Measurements from ENCODE around the gene PRR27. TPM values are rescaled to one million over a fixed set of nuclear protein-coding genes. Genes with fewer than 3 reads are reported as not detected.

PRR27 gene
- total and polyA plus RNA-seq, 4 donors, result not detected

DNA sequence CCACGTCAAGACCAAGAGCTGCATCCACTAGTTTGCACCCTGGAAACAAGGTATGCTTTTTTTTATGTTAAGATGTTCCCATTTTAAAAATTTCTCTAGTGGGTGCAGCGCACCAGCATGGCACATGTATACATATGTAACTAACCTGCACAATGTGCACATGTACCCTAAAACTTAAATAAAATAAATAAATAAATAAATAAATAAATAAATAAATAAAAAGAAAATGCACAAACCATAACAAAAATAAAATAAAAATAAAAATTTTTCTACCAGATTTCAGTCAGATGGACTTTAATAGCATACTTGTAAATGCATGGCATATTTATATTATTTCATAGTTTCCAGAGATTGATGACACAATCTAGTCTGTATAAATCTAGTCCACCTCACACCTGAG lies 1.9 kb upstream of the PRR27 start:
- no peak for ATAC-seq (ENCODE audit: insufficient read depth, low FRiP score)
- DNase-seq, result no peak

DNA sequence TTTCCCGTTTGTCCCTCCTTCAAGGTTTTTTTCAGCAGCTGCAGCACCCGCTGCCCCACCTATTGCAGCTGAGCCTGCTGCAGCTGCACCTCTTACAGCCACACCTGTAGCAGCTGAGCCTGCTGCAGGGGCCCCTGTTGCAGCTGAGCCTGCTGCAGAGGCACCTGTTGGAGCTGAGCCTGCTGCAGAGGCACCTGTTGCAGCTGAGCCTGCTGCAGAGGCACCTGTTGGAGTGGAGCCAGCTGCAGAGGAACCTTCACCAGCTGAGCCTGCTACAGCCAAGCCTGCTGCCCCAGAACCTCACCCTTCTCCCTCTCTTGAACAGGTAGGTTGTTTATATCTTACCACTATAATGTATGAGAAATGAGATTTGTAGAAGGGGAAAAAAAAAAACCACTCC lies 4.5 kb downstream of the PRR27 start:
- ATAC-seq (ENCODE audit: insufficient read depth, low FRiP score), result no peak
- peak in 1 of 3 donors; percentile 39 for DNase-seq
- TF ChIP-seq, protein P1, sequence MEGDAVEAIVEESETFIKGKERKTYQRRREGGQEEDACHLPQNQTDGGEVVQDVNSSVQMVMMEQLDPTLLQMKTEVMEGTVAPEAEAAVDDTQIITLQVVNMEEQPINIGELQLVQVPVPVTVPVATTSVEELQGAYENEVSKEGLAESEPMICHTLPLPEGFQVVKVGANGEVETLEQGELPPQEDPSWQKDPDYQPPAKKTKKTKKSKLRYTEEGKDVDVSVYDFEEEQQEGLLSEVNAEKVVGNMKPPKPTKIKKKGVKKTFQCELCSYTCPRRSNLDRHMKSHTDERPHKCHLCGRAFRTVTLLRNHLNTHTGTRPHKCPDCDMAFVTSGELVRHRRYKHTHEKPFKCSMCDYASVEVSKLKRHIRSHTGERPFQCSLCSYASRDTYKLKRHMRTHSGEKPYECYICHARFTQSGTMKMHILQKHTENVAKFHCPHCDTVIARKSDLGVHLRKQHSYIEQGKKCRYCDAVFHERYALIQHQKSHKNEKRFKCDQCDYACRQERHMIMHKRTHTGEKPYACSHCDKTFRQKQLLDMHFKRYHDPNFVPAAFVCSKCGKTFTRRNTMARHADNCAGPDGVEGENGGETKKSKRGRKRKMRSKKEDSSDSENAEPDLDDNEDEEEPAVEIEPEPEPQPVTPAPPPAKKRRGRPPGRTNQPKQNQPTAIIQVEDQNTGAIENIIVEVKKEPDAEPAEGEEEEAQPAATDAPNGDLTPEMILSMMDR (IDR thresholded peaks at IDR 0.05; ENCODE audit: control extremely low read depth, extremely low read depth), result no peak
- WGBS, 2 donors, result 63 to 65% methylated on average over 2 of the region's 2 CpGs
- Histone ChIP-seq H3K36me3 (ENCODE audit: control insufficient read depth in 4 of 4, insufficient read depth in 4 of 4, low read length in 4 of 4) (no peaks in the 10 kb centered on the region), H3K27ac (ENCODE audit: low read depth in 1 of 2, low read length in 1 of 2) (no peak overlapping the region), H3K9ac (ENCODE audit: insufficient read depth in 1 of 2, low read length in 2 of 2) (no peak overlapping the region), H3K9me3 (ENCODE audit: control insufficient read depth in 4 of 4, insufficient read depth in 3 of 4, low read length in 3 of 4) (no peaks in the 10 kb centered on the region), H3K4me1 (ENCODE audit: control insufficient read depth in 5 of 5, insufficient read depth in 5 of 5, low read length in 5 of 5) (no peaks in the 10 kb centered on the region), H3K4me3 (no peak overlapping the region), H3K27me3 (ENCODE audit: control insufficient read depth in 3 of 3, insufficient read depth in 3 of 3, low read length in 2 of 3) (no peaks in the 10 kb centered on the region)

More for the DNA sequence above, 1.9 kb upstream of the PRR27 start:
- H3K27me3 ChIP-seq (ENCODE audit: control insufficient read depth in 3 of 3, insufficient read depth in 3 of 3, low read length in 2 of 3), result no peaks in the 10 kb centered on the region
- 87 to 92% methylated on average over 2 of the region's 2 CpGs for WGBS, 2 donors
- H3K9ac ChIP-seq (ENCODE audit: insufficient read depth in 1 of 2, low read length in 2 of 2), result no peak overlapping the region
- no peak overlapping the region for H3K4me3 ChIP-seq
- no peaks in the 10 kb centered on the region for H3K36me3 ChIP-seq (ENCODE audit: control insufficient read depth in 4 of 4, insufficient read depth in 4 of 4, low read length in 4 of 4)
- H3K9me3 ChIP-seq (ENCODE audit: control insufficient read depth in 4 of 4, insufficient read depth in 3 of 4, low read length in 3 of 4), result no peaks in the 10 kb centered on the region
- H3K27ac ChIP-seq (ENCODE audit: low read depth in 1 of 2, low read length in 1 of 2), result no peak overlapping the region
- H3K4me1 ChIP-seq (ENCODE audit: control insufficient read depth in 5 of 5, insufficient read depth in 5 of 5, low read length in 5 of 5), result no peaks in the 10 kb centered on the region
- TF ChIP-seq, protein P1 (IDR thresholded peaks at IDR 0.05; ENCODE audit: control extremely low read depth, extremely low read depth), result no peak

DNA sequence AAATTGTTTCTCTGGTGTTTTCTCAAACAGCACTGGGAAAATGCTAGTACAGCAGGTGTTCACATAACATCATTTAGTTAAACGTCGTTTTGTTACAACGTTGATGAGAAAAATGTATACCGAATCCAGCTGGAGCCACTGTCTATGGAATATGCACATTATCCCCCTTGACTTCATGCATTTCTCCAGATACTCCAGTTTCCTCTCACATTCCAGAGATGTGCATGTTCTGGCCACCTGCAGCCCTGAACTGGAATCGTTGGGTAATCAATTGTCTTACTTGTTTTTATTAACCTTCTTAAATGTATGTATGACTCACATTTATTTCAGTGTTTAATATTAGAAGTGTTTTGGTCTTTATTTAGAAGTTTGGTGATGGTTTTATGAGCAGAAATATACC lies 23.1 kb downstream of the PRR27 start:
- WGBS, 2 donors, result 75 to 84% methylated on average over 5 of the region's 5 CpGs
- Histone ChIP-seq H3K4me3 (no peak overlapping the region), H3K27ac (ENCODE audit: low read depth in 1 of 2, low read length in 1 of 2) (no peak overlapping the region), H3K4me1 (ENCODE audit: control insufficient read depth in 5 of 5, insufficient read depth in 5 of 5, low read length in 5 of 5) (peaks cover 0 to 14% (median 2%) of the 10 kb centered on the region in 5 donors), H3K9me3 (ENCODE audit: control insufficient read depth in 4 of 4, insufficient read depth in 3 of 4, low read length in 3 of 4) (no peaks in the 10 kb centered on the region), H3K9ac (ENCODE audit: insufficient read depth in 1 of 2, low read length in 2 of 2) (no peak overlapping the region), H3K36me3 (ENCODE audit: control insufficient read depth in 4 of 4, insufficient read depth in 4 of 4, low read length in 4 of 4) (no peaks in the 10 kb centered on the region), H3K27me3 (ENCODE audit: control insufficient read depth in 3 of 3, insufficient read depth in 3 of 3, low read length in 2 of 3) (no peaks in the 10 kb centered on the region)
- ATAC-seq (ENCODE audit: insufficient read depth, low FRiP score) (no peak), DNase-seq (no peak)
- TF ChIP-seq, protein P1 (IDR thresholded peaks at IDR 0.05; ENCODE audit: control extremely low read depth, extremely low read depth), result no peak

DNA sequence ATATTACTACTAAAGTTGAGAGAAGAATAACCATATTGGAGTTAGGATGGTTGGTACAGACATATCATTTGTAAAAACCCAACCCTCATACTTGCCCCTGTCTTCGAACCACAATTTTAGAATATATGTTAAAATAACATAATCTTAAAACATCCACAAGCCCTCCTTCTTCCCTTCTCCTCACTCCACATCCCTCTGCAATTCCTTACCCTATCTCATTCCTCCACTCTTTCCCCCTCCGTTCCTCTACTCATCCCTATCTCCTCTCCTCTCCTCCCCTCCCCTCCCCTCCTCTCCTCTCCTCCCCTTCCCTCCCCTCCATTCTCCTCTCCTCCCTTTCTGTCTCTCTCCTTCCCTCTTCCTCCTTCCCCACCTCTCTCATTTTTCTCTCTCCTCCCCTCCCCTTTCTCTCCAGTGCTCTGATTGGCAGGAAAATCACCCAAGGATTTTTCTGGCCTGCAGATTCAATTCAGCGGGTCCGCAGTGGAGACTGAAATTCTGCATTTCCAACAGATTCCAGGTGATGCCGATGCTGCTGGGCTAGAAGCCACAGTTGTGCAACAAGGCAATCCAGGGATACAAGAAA lies 24.1 kb downstream of the PRR27 start:
- TF ChIP-seq, protein P1 (IDR thresholded peaks at IDR 0.05; ENCODE audit: control extremely low read depth, extremely low read depth), result no peak
- Histone ChIP-seq H3K9me3 (ENCODE audit: control insufficient read depth in 4 of 4, insufficient read depth in 3 of 4, low read length in 3 of 4) (no peaks in the 10 kb centered on the region), H3K4me1 (ENCODE audit: control insufficient read depth in 5 of 5, insufficient read depth in 5 of 5, low read length in 5 of 5) (peaks cover 0 to 25% (median 6%) of the 10 kb centered on the region in 5 donors), H3K36me3 (ENCODE audit: control insufficient read depth in 4 of 4, insufficient read depth in 4 of 4, low read length in 4 of 4) (no peaks in the 10 kb centered on the region), H3K4me3 (no peak overlapping the region), H3K9ac (ENCODE audit: insufficient read depth in 1 of 2, low read length in 2 of 2) (no peak overlapping the region), H3K27ac (ENCODE audit: low read depth in 1 of 2, low read length in 1 of 2) (no peak overlapping the region), H3K27me3 (ENCODE audit: control insufficient read depth in 3 of 3, insufficient read depth in 3 of 3, low read length in 2 of 3) (no peaks in the 10 kb centered on the region)
- 83 to 88% methylated on average over 5 of the region's 5 CpGs for WGBS, 2 donors
- no peak for DNase-seq
- ATAC-seq (ENCODE audit: insufficient read depth, low FRiP score), result no peak
